ENCODE data around the gene LLCFC1.

DNA sequence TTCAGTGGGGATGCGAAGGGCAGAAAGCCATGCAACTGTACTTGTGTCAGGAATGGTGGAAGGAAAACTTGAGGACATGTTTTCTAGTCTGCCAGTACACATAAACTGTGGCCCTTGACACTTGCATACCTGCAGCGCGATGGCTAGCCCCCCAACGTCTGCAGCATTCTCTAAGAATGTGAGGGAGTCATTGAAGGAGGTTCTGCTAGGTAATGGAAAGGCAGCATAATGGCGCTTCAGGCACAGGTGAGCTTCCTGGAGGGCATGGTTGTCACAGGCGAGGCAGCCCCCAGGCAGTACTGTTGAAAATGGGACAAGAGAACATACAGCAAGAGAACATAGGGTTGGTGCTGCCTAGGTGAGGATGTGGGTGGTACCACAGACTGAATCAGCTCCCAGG is 3.5 kb downstream of the LLCFC1 start:
- TF ChIP-seq, protein P1, sequence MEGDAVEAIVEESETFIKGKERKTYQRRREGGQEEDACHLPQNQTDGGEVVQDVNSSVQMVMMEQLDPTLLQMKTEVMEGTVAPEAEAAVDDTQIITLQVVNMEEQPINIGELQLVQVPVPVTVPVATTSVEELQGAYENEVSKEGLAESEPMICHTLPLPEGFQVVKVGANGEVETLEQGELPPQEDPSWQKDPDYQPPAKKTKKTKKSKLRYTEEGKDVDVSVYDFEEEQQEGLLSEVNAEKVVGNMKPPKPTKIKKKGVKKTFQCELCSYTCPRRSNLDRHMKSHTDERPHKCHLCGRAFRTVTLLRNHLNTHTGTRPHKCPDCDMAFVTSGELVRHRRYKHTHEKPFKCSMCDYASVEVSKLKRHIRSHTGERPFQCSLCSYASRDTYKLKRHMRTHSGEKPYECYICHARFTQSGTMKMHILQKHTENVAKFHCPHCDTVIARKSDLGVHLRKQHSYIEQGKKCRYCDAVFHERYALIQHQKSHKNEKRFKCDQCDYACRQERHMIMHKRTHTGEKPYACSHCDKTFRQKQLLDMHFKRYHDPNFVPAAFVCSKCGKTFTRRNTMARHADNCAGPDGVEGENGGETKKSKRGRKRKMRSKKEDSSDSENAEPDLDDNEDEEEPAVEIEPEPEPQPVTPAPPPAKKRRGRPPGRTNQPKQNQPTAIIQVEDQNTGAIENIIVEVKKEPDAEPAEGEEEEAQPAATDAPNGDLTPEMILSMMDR (IDR thresholded peaks at IDR 0.05) = no peak
- TF ChIP-seq SMC3 (IDR thresholded peaks at IDR 0.05; ENCODE audit: low read depth, low read length) (no peak), EZH2phosphoT487 (IDR thresholded peaks at IDR 0.05; ENCODE audit: borderline replicate concordance, low read depth) (no peak), NFIC (IDR thresholded peaks at IDR 0.05; ENCODE audit: borderline replicate concordance) (no peak), POLR2AphosphoS5 (IDR thresholded peaks at IDR 0.05; ENCODE audit: low read depth, low read length) (no peak), RFX5 (IDR thresholded peaks at IDR 0.05; ENCODE audit: low read length) (no peak)
- TF ChIP-seq, protein P2, sequence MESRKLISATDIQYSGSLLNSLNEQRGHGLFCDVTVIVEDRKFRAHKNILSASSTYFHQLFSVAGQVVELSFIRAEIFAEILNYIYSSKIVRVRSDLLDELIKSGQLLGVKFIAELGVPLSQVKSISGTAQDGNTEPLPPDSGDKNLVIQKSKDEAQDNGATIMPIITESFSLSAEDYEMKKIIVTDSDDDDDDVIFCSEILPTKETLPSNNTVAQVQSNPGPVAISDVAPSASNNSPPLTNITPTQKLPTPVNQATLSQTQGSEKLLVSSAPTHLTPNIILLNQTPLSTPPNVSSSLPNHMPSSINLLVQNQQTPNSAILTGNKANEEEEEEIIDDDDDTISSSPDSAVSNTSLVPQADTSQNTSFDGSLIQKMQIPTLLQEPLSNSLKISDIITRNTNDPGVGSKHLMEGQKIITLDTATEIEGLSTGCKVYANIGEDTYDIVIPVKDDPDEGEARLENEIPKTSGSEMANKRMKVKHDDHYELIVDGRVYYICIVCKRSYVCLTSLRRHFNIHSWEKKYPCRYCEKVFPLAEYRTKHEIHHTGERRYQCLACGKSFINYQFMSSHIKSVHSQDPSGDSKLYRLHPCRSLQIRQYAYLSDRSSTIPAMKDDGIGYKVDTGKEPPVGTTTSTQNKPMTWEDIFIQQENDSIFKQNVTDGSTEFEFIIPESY (IDR thresholded peaks at IDR 0.05; ENCODE audit: borderline replicate concordance, low read depth) = no peak
- TF ChIP-seq, protein P3, sequence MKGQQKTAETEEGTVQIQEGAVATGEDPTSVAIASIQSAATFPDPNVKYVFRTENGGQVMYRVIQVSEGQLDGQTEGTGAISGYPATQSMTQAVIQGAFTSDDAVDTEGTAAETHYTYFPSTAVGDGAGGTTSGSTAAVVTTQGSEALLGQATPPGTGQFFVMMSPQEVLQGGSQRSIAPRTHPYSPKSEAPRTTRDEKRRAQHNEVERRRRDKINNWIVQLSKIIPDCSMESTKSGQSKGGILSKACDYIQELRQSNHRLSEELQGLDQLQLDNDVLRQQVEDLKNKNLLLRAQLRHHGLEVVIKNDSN (IDR thresholded peaks at IDR 0.05; ENCODE audit: borderline replicate concordance, low read depth) = no peak
